Stimulated activated CD4-positive, alpha-beta T cell treated with anti-CD3 and anti-CD28 coated beads, Interleukin-1b, Interleukin-23, amount 100 ng/mL, for 1 hour (primary cell): Measurements from ENCODE around the gene CDK19.
"Not testable (repeated sequence)": the region's sequence is repeated elsewhere in the genome, so short reads cannot be mapped to it uniquely, and the experiment has no call there.

Source experiments
- DNase-seq, 2 donors: peaks; one replicate each; pipeline ENCODE4 v3.0.0-alpha.2; 2020; ENCODE audit warnings: low read depth in 2 of 2

The CDK19 gene

GRCh38 chr6:110813338-110814101 lies 1.7 kb downstream of the CDK19 start:
- DNase-seq: no peak

DNA sequence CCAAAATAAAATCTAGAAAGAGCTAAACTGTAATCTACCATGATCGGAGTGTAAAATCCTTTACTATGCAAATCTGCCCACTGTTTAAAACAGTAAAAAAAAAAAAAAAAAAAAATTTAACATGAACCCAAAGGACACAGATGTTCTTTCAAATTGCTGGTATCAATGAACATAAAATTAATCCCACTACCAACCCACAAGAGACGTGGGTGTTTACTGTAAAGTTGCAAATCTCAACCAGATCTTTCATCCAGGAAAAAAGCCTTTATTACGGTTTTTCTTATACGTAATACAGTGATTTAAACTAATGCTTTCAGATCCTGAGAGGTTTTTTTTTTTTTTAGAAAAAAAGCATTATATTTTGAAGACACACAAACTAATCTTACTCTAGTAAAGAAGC lies 2.5 kb downstream of the CDK19 start:
- no peak for DNase-seq

DNA sequence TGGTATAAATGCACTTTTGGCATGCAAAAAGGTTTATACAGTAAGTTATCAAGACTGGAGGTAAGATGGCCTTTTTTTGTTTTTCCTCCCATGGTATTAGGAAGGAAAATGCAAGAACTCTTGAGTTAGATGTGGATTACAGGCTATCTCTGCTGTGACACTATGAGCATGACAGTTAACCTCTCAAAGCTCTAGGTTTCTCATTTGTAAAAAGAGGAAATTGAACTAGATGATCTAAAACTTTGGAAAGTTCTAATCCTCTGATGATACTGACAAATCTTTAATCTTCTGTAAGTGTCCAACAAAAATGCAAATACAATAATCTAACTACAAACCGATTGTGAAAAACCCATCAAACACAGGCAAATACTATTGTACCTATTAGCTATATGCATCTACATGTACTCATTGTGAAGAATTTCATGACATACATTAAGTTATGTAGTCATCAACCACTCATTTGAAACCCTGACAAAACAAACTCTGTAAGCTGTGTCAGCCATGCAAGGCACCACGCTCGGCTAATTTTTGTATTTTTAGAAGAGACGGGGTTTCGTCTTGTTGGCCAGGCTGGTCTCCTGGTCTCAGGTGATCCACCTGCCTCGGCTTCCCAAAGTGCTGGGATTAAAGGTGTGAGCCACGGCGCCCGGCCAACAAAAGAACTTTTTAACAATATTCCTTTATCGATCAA lies 4.2 kb downstream of the CDK19 start:
- DNase-seq: no peak

GRCh38 chr6:110809792-110810191 lies 5.5 kb downstream of the CDK19 start:
- no peak for DNase-seq

GRCh38 chr6:110802175-110802574 lies 13.1 kb downstream of the CDK19 start:
- not testable (repeated sequence) for DNase-seq

GRCh38 chr6:110800839-110801196 lies 14.5 kb downstream of the CDK19 start:
- DNase-seq: no peak

- DNase-seq: no peak
Measured at GRCh38 chr6:110800196-110800838, 15.0 kb downstream of the CDK19 start.

- DNase-seq: no peak
Measured at GRCh38 chr6:110799655-110800054, 15.6 kb downstream of the CDK19 start.

DNA sequence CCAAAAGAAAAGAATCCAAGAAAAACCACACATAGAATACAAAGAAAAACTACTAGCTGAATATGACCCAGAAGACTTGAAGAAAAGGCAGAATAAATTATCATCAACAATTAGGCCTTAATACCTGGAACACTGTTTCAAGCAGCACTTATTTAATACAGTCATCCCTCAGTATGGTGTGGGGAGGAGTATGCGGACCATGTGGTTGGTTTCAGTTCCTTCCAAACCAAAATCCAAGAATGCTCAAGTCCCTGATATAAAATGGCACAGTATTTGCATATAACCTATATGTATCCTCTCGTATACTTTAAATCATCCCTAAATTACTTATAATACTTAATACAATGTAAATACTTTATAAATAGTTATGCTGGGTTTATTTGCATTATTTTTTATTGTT lies 16.1 kb downstream of the CDK19 start:
- no peak for DNase-seq

GRCh38 chr6:110795271-110795670 lies 20.0 kb downstream of the CDK19 start:
- no peak for DNase-seq

DNA sequence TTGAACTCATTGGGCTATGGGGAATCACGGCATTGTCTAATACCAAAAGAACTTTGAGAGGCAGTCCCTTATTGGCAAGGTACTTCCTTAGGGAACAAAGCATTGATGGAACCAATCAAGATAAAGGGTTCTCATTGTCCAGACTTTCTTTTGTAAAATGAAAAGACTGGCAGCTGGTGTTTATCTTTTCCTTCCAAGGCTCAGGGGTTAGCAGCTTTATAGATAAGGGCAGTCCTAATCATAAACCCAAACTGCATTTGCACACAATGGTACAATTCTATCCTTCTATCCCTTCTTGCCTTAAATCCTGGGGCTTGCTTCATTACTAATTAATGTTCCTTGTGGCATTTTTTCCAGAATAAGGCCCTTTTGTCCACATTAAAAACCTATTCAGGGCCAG lies 28.6 kb downstream of the CDK19 start:
- no peak for DNase-seq

DNA sequence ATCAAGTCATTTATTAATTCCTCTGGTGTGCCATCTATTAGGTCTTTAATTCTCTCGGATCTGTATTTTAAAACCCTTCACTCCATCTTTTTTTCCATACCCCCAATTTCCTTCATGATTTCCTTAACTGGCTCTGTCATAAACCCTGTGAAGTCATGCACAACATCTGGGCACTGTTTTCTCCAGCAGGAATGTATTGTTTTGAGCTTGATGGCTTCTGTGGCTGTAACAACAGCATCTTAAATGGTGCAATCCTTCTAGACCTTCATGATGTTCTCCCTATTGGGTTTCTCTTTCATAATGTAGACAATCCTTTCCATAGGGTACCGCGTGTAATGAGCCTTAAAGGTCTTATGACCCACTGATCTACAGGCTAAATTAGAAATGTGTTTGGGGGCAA lies 29.0 kb downstream of the CDK19 start:
- DNase-seq: no peak

DNA sequence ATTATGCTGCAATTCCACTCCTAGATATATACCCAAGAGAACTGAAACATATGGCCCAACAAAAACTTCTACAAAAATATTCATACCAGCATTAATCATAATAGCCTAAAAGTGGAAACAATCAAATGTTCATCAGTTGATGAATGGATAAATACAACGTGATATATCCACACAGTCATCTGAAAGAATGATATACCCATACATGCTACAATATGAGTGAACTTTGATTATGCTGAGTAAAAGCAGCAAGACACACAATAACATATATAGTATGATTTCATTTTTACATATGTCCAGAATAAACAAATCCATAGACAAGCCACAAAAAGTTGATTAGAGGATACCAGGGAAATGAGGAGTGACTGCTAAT lies 30.7 kb downstream of the CDK19 start:
- DNase-seq: no peak

GRCh38 chr6:110781522-110782214 lies 33.6 kb downstream of the CDK19 start:
- DNase-seq: no peak

DNA sequence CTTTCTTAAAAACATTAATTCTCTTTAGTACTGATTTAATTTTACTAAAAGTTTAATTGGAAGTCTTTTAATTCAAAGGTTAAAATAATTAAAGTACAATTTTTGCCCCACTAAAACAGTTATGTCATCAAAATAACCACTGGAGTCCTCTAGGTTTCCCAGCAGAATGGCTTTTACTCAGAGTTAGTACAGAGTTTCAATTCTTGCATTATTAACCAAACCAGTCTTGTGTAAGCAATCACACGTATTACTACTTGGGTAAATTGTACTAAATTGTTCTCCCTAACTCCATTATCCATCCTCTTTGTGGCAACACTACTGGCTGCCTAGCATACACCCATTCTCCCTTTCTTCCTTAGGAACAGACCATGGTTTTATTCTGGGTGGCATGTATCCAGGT lies 36.9 kb downstream of the CDK19 start:
- no peak for DNase-seq

DNA sequence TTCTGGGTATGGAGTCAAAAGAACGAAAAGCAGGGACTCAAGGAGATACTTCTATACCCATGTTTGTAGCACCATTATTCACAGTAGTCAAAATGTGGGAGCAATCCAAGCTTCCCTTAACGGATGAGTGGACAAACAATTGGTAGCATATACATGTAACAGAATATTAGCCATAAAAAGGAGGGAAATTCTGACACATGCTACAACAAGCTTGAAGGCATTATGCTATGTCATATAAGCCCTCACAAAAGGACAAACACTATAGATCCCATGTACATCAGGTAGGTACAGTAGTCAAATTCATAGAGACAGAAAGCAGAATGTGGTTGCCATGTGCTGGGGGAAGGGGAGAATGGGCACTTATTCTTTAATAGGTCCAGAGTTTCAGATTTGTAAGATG lies 37.6 kb downstream of the CDK19 start:
- no peak for DNase-seq

- DNase-seq: no peak
Measured at GRCh38 chr6:110776413-110776812, 38.9 kb downstream of the CDK19 start.

DNA sequence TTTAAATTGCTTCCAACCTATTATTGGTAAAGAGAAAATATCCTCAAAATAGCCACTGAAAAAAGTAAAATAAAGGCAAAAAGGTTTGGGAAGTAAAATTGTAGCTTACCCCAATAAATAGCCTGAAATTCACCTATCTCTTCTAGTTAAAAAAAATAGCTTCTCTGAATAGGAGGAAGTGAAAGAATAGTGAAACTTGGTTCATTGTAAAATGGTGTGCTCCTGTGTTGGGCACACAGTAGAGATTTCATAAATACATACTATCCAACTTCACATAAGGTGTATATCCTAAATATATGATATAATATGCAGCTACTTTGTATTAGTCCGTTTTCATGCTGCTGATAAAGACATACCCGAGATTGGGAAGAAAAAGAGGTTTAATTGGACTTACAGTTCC lies 45.3 kb downstream of the CDK19 start:
- no peak for DNase-seq

- DNase-seq: no peak
Measured at GRCh38 chr6:110768057-110768456, 47.2 kb downstream of the CDK19 start.

GRCh38 chr6:110761371-110761770 lies 53.9 kb downstream of the CDK19 start:
- DNase-seq: no peak

DNA sequence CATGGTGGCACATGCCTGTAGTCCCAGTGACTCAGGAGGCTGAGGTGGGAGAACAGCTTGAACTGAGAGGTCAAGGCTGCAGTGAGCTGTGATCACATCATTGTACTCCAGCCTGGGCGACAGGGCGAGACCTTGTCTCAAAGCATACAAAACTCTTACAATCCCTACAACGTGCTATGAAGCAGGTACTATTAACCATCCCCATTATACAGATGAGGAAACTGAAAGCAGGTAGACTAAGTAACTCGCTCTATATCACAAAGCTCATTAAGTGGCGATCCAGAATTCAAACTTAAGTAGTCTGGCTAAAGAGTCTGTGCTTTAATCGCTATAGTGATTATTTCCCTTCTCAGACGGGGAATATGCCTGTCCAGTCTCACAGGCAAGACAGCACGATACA lies 54.7 kb downstream of the CDK19 start:
- no peak for DNase-seq

- DNase-seq: not testable (repeated sequence)
Measured at GRCh38 chr6:110760098-110760497, 55.2 kb downstream of the CDK19 start.

- DNase-seq: no peak
Measured at GRCh38 chr6:110757926-110758325, 57.3 kb downstream of the CDK19 start.
